AG08396 (cell line): Measurements from ENCODE around the gene STOML1.

Experiments
- DNase-seq: peaks from one replicate; pipeline ENCODE4 v3.0.0; 2012; ENCODE audit warnings: low spot score, mixed read lengths

STOML1 gene

GRCh38 chr15:73930371-73930770 lies 61.7 kb downstream of the STOML1 start:
- peak; percentile 73 for DNase-seq

GRCh38 chr15:73928971-73929627 lies 63.0 kb downstream of the STOML1 start:
- peak; percentile 45 for DNase-seq
